ENCODE measurements around the gene GALNT16. TPM values are rescaled to one million over a fixed set of nuclear protein-coding genes. Genes with fewer than 3 reads are reported as not detected.
"Not testable (repeated sequence)": the region's sequence is repeated elsewhere in the genome, so short reads cannot be mapped to it uniquely, and the experiment has no call there.

Gene GALNT16
- total RNA-seq, 2 donors from 2014 or later: 18.2 to 23.4 TPM

- no peak for DNase-seq (ENCODE audit: low spot score)
- intact Hi-C loops (cut with DNase I): no loop called here
Measured at GRCh38 chr14:69275331-69275730, 15.4 kb downstream of the GALNT16 start.

- DNase-seq (ENCODE audit: low spot score): peak; percentile 18
- intact Hi-C loops (cut with DNase I): not testable (repeated sequence)
Measured at GRCh38 chr14:69277356-69277755, 17.4 kb downstream of the GALNT16 start.

- no peak for DNase-seq (ENCODE audit: low spot score)
Measured at GRCh38 chr14:69280746-69281291, 20.9 kb downstream of the GALNT16 start.

GRCh38 chr14:69281450-69282169, 21.7 kb downstream of the GALNT16 start:
- no peak for DNase-seq (ENCODE audit: low spot score)
- intact Hi-C loops (cut with DNase I): no loop called here

More at GRCh38 chr14:69280746-69281291, 20.9 kb downstream of the GALNT16 start:
- intact Hi-C loops (cut with DNase I): no loop called here

GRCh38 chr14:69282448-69282847, 22.5 kb downstream of the GALNT16 start:
- no peak for DNase-seq (ENCODE audit: low spot score)
- intact Hi-C loops (cut with DNase I): no loop called here

GRCh38 chr14:69284170-69284569, 24.2 kb downstream of the GALNT16 start:
- no peak for DNase-seq (ENCODE audit: low spot score)
- intact Hi-C loops (cut with DNase I): no loop called here

GRCh38 chr14:69285661-69286255, 25.8 kb downstream of the GALNT16 start:
- intact Hi-C loops (cut with DNase I): no loop called here

GRCh38 chr14:69287098-69288010, 27.4 kb downstream of the GALNT16 start:
- DNase-seq (ENCODE audit: low spot score): no peak
- intact Hi-C loops (cut with DNase I): no loop called here

More at GRCh38 chr14:69285661-69286255, 25.8 kb downstream of the GALNT16 start:
- no peak for DNase-seq (ENCODE audit: low spot score)

GRCh38 chr14:69288011-69288771, 28.2 kb downstream of the GALNT16 start:
- intact Hi-C loops (cut with DNase I): no loop called here
- DNase-seq (ENCODE audit: low spot score): no peak

GRCh38 chr14:69288956-69289705, 29.2 kb downstream of the GALNT16 start:
- no peak for DNase-seq (ENCODE audit: low spot score)
- intact Hi-C loops (cut with DNase I): no loop called here

- intact Hi-C loops (cut with DNase I): no loop called here
- no peak for DNase-seq (ENCODE audit: low spot score)
Measured at GRCh38 chr14:69289811-69290520, 30.0 kb downstream of the GALNT16 start.

GRCh38 chr14:69290881-69291280, 30.9 kb downstream of the GALNT16 start:
- DNase-seq (ENCODE audit: low spot score); intact Hi-C loops (cut with DNase I): not testable (repeated sequence)

GRCh38 chr14:69291396-69291795, 31.4 kb downstream of the GALNT16 start:
- intact Hi-C loops (cut with DNase I): no loop called here
- DNase-seq (ENCODE audit: low spot score): no peak

- intact Hi-C loops (cut with DNase I): no loop called here
- no peak for DNase-seq (ENCODE audit: low spot score)
Measured at GRCh38 chr14:69291891-69292561, 32.1 kb downstream of the GALNT16 start.

GRCh38 chr14:69298131-69299071, 38.4 kb downstream of the GALNT16 start:
- intact Hi-C loops (cut with DNase I): no loop called here
- no peak for DNase-seq (ENCODE audit: low spot score)
